Measurements from ENCODE around the gene CBX6.

CBX6 gene

DNA sequence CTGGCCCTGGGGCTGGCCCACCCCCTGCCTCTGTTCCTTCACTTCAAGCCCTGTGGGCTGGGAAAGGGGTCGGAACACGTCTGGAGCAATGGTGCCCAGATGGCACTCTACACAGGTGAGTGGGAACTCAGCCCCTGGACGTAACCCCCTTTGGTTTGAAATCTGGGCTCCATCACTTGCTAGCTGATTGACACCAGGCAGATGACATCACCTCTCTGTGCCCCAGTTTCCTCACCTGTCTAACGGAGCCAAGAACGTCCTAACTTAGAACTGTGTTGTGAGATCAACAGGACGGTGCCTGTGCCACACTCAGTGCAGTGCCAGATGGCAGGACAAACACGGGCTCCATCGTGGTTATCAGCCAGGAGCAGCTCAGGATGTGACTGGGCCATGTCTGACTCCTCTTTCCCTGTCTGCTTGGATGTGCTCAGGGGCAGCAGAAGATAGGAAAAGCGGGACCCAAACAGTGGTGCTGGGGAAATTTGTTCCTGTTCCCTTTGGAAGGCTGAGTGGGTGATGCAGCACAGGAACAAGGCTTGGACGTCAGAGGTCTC is 52.6 kb downstream of the CBX6 start:
- DNase-seq (ENCODE audit: low spot score), result no peak

DNA sequence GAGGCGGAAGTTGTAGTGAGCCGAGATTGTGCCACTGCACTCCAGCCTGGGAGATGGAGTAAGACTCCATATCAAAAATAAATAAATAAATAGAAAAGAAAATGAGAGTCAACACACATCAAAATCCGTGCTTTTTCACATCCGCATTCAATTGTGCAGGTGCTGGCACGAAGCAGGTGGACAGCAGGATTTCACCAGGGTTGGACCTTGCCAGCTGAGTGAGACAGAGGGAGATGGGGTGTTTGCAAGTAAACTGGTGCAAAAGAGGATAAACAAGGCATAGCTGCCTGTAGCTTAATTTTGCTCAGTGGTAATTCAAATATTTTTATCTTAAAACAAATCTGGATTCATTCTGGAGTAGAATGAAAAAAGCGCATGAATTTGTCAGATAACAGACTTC is 54.8 kb downstream of the CBX6 start:
- no peak for DNase-seq (ENCODE audit: low spot score)

DNA sequence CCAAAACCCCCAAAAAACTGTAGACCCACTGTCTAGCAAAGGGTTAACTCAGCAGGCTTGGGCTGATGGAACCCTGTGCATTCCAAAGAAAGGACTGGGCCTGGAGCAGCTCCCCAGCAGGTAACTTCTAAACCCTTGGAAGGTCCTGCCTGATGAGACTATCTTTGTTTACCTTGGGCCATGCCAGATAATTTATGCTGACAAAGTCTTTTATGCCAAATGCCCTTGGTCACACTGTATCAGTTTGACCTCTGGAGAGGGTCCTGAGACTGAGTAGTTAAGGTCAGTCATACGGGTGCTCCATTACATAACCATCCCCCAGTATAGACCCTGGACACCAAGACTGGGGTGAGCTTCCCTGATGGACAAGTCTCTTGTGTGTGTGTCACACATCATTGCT is 56.2 kb downstream of the CBX6 start:
- no peak for DNase-seq (ENCODE audit: low spot score)

Data from RKO (cell line).